GM19467 (cell line): ENCODE measurements around the gene SLC26A9.

Source experiments
- ATAC-seq: cut with Tn5 transposase; IDR thresholded peaks from one replicate; pipeline ENCODE4 v1.9.1; 2021; ENCODE audit warnings: mild to moderate bottlenecking, moderate library complexity; ENCODE audit not compliant: unreplicated experiment

The SLC26A9 gene

GRCh38 chr1:205949753-205950152 is 6.5 kb upstream of the SLC26A9 start:
- no peak for ATAC-seq

GRCh38 chr1:205948886-205949285 is 5.6 kb upstream of the SLC26A9 start:
- ATAC-seq, result no peak

- no peak for ATAC-seq
These were observed 4.8 kb upstream of the SLC26A9 start for GRCh38 chr1:205948039-205948438.

GRCh38 chr1:205947024-205947423 is 3.8 kb upstream of the SLC26A9 start:
- ATAC-seq, result no peak

GRCh38 chr1:205945069-205945468 is 1.8 kb upstream of the SLC26A9 start:
- no peak for ATAC-seq

- ATAC-seq, result no peak
These were observed 1.3 kb upstream of the SLC26A9 start for GRCh38 chr1:205944525-205944924.

- ATAC-seq, result no peak
These were observed 561 bp downstream of the SLC26A9 start for GRCh38 chr1:205942631-205943159.

- ATAC-seq, result no peak
These were observed 2.5 kb downstream of the SLC26A9 start for GRCh38 chr1:205940710-205941109.

- no peak for ATAC-seq
These were observed 3.4 kb downstream of the SLC26A9 start for GRCh38 chr1:205939690-205940330.

- no peak for ATAC-seq
These were observed 4.6 kb downstream of the SLC26A9 start for GRCh38 chr1:205938682-205939081.

- ATAC-seq, result no peak
These were observed 6.2 kb downstream of the SLC26A9 start for GRCh38 chr1:205936846-205937586.

- no peak for ATAC-seq
These were observed 6.9 kb downstream of the SLC26A9 start for GRCh38 chr1:205936311-205936710.

- ATAC-seq, result no peak
These were observed 7.4 kb downstream of the SLC26A9 start for GRCh38 chr1:205935869-205936268.

GRCh38 chr1:205934788-205935187 is 8.5 kb downstream of the SLC26A9 start:
- no peak for ATAC-seq

GRCh38 chr1:205933671-205934618 is 9.3 kb downstream of the SLC26A9 start:
- no peak for ATAC-seq

GRCh38 chr1:205932776-205933175 is 10.5 kb downstream of the SLC26A9 start:
- ATAC-seq, result no peak

GRCh38 chr1:205930799-205931281 is 12.4 kb downstream of the SLC26A9 start:
- ATAC-seq, result no peak

GRCh38 chr1:205930195-205930577 is 13.1 kb downstream of the SLC26A9 start:
- ATAC-seq, result no peak

- ATAC-seq, result no peak
These were observed 13.6 kb downstream of the SLC26A9 start for GRCh38 chr1:205929496-205930194.

GRCh38 chr1:205928317-205928716 is 14.9 kb downstream of the SLC26A9 start:
- no peak for ATAC-seq
